K562 (cell line): ENCODE measurements around the gene CMPK1. TPM values are rescaled to one million over a fixed set of nuclear protein-coding genes. Genes with fewer than 3 reads are reported as not detected.

Experiments
- ATAC-seq: fragments of 200-7000 bp; cut with Tn5 transposase; 3 replicates; pipeline ENCODE4 v1.9.1; 2020; ENCODE audit warnings: moderate library complexity
- BruUV-seq: library from RNA; stranded (reverse); fragments of 400-500 nt; replicated peaks from 2 replicates; lab custom pipeline; 2021; lab: Mats Ljungman, UMichigan
- CTCF ChIA-PET: fragments of 300-600 bp; formaldehyde crosslinking; extraction: SDS; loops from one replicate; lab custom pipeline; 2021; ENCODE audit warnings: low intra/inter-chr PET ratio; lab: Yijun Ruan, JAX
- POLR2A ChIA-PET: fragments of 300-600, 350-650 bp; sonication (Branson Sonifier 250); formaldehyde crosslinking; extraction: SDS; loops from one replicate; lab custom pipeline; 2021; ENCODE audit warnings: antibody characterized with exemption, inconsistent platforms; lab: Yijun Ruan, JAX
- DNase-seq, 4 experiments: peaks; one replicate each; pipeline versions ENCODE4 v3.0.0 to v3.0.0-alpha.2; 2011 to 2018; ENCODE audit warnings: low spot score in 3 of 4, mixed read lengths in 3 of 4; ENCODE audit errors: extremely low read depth in 1 of 4
- FAIRE-seq: peaks from 2 replicates; lab custom pipeline; 2011; peaks lifted over from hg19 to GRCh38; lab: Jason Lieb, UNC
- H2AFZ ChIP-seq: 2 replicates; pipeline ENCODE4 v1.6.0; 2011; ENCODE audit warnings: low read depth, low read length, control low read depth, inconsistent platforms
- H3K27ac ChIP-seq: fragments of 200-600 bp; 3 replicates; pipeline ENCODE4 v1.8.0; 2011; ENCODE audit warnings: low read depth, mild to moderate bottlenecking, control low read depth, inconsistent platforms, low read length, moderate library complexity, mixed read lengths; ENCODE audit errors: extremely low read depth
- H3K27me3 ChIP-seq, 2 experiments: fragments of 300-600 bp in 1 of 2; 2 replicates in 1 of 2; 3 replicates in 1 of 2; pipeline versions ENCODE4 v1.6.0 to v1.8.0; 2011; ENCODE audit warnings: inconsistent platforms in 2 of 2, low read length in 2 of 2, mild to moderate bottlenecking in 1 of 2, mixed read lengths in 1 of 2, moderate library complexity in 1 of 2; ENCODE audit not compliant: control insufficient read depth in 2 of 2, insufficient read depth in 2 of 2
- H3K36me3 ChIP-seq: fragments of 300-600 bp; 3 replicates; pipeline ENCODE4 v1.8.0; 2011; ENCODE audit warnings: mild to moderate bottlenecking, low read length, inconsistent platforms; ENCODE audit not compliant: control insufficient read depth, insufficient read depth
- H3K4me1 ChIP-seq, 2 experiments: fragments of 200-600 bp in 1 of 2; replicated peaks in 1 of 2; 2 replicates in 1 of 2; 3 replicates in 1 of 2; pipeline versions ENCODE4 v1.5.1 to v1.8.0; 2011; ENCODE audit warnings: inconsistent platforms in 2 of 2, low read length in 2 of 2, mild to moderate bottlenecking in 1 of 2, mixed read lengths in 1 of 2, moderate library complexity in 1 of 2; ENCODE audit not compliant: control insufficient read depth in 2 of 2, insufficient read depth in 2 of 2
- H3K4me2 ChIP-seq: 2 replicates; pipeline ENCODE4 v1.6.1; 2011; ENCODE audit warnings: low read length, control low read depth, inconsistent platforms, mixed read lengths; ENCODE audit not compliant: insufficient read depth
- H3K4me3 ChIP-seq: fragments of 200-600 bp; sonication (generic), shearing (Covaris generic); 2 replicates; pipeline ENCODE4 v1.5.1; 2016; ENCODE audit warnings: control low read depth, inconsistent platforms
- H3K79me2 ChIP-seq: fragments of 200-600 bp; 3 replicates; pipeline ENCODE4 v1.8.0; 2011; ENCODE audit warnings: low read length, inconsistent platforms; ENCODE audit not compliant: control insufficient read depth, insufficient read depth
- H3K9ac ChIP-seq, 2 experiments: 2 replicates each; pipeline versions ENCODE4 v1.6.0 to v1.6.1; 2011; ENCODE audit warnings: low read depth in 2 of 2, low read length in 2 of 2, control low read depth in 1 of 2, inconsistent platforms in 1 of 2, mild to moderate bottlenecking in 1 of 2, mixed read lengths in 1 of 2; ENCODE audit not compliant: insufficient read depth in 1 of 2
- H3K9me1 ChIP-seq: one replicate; pipeline ENCODE4 v1.6.0; 2011; ENCODE audit warnings: inconsistent platforms, mild to moderate bottlenecking, low read length, moderate library complexity; ENCODE audit not compliant: control insufficient read depth, insufficient read depth
- H3K9me3 ChIP-seq: replicated peaks from 2 replicates; pipeline ENCODE4 v1.5.1; 2011; ENCODE audit warnings: low read depth, low read length, inconsistent platforms; ENCODE audit not compliant: control insufficient read depth, insufficient read depth
- H4K20me1 ChIP-seq: replicated peaks from 2 replicates; pipeline ENCODE4 v1.6.1; 2011; ENCODE audit warnings: low read length, inconsistent platforms, mixed read lengths; ENCODE audit not compliant: control insufficient read depth, insufficient read depth
- CBFA2T3 ChIP-seq: fragments of 450-650 bp; IDR thresholded peaks from 2 replicates; pipeline ENCODE4 v1.6.1; 2017
- CCNT2 ChIP-seq: IDR thresholded peaks from 2 replicates; pipeline ENCODE4 v1.6.1; 2011; ENCODE audit warnings: borderline replicate concordance, low read depth, mild to moderate bottlenecking, moderate library complexity, mixed read lengths, low read length; ENCODE audit not compliant: insufficient read length; ENCODE audit errors: extremely low read depth
- CEBPG ChIP-seq, 3 experiments: fragments of 200-800 bp in 1 of 3; sonication (Bioruptor generic) in 1 of 3; sonication (generic) in 1 of 3; formaldehyde crosslinking in 1 of 3; IDR thresholded peaks in 2 of 3; conservative IDR thresholded peaks in 1 of 3; 2 replicates each; pipeline versions ENCODE4 v1.6.1 to v1.8.0; 2016 to 2022; ENCODE audit warnings: missing compliant biosample characterization in 2 of 3, missing genetic modification characterization in 2 of 3, mild to moderate bottlenecking in 1 of 3, missing genetic modification reagents in 1 of 3
- DPF2 ChIP-seq: fragments of 450-650 bp; IDR thresholded peaks from 2 replicates; pipeline ENCODE4 v1.6.1; 2016
- FOS ChIP-seq: IDR thresholded peaks from 3 replicates; pipeline ENCODE4 v1.6.1; 2011; ENCODE audit not compliant: insufficient read length; ENCODE audit errors: extremely low read depth
- HMGN3 ChIP-seq: IDR thresholded peaks from 2 replicates; pipeline ENCODE4 v1.6.1; 2011; ENCODE audit warnings: borderline replicate concordance, low read depth, mild to moderate bottlenecking, mixed read lengths, low read length; ENCODE audit not compliant: insufficient read length; ENCODE audit errors: extremely low read depth
- JUN ChIP-seq, 2 experiments: sonication (generic) in 1 of 2; formaldehyde crosslinking in 1 of 2; IDR thresholded peaks; 2 replicates each; pipeline versions ENCODE4 v1.6.1 to v1.8.0; 2012 to 2022; ENCODE audit warnings: borderline replicate concordance in 2 of 2, mild to moderate bottlenecking in 2 of 2, improper control_type of control experiment in 1 of 2, low read depth in 1 of 2, low read length in 1 of 2, missing genetic modification reagents in 1 of 2
- PRPF4 ChIP-seq: fragments of 200-400 bp; formaldehyde crosslinking; IDR thresholded peaks from one replicate; pipeline ENCODE4 v1.6.1; 2017; ENCODE audit warnings: low read length, low read depth, mild to moderate bottlenecking; ENCODE audit not compliant: insufficient read depth, poor library complexity, severe bottlenecking
- RCOR1 ChIP-seq, 2 experiments: IDR thresholded peaks; 2 replicates each; pipeline ENCODE4 v1.6.1; 2012; ENCODE audit warnings: low read depth in 2 of 2, low read length in 2 of 2, borderline replicate concordance in 1 of 2, improper control_type of control experiment in 1 of 2
- SMARCA4 ChIP-seq: fragments of 450-650 bp; IDR thresholded peaks from 2 replicates; pipeline ENCODE4 v1.6.1; 2016
- SMARCE1 ChIP-seq: fragments of 450-650 bp; IDR thresholded peaks from 2 replicates; pipeline ENCODE4 v1.7.1; 2016; ENCODE audit warnings: mild to moderate bottlenecking
- STAT5A ChIP-seq: IDR thresholded peaks from 2 replicates; pipeline ENCODE4 v1.6.1; 2012; ENCODE audit warnings: low read length, inconsistent platforms, borderline replicate concordance
- TAL1 ChIP-seq: fragments of 450-650 bp; IDR thresholded peaks from 2 replicates; pipeline ENCODE4 v1.6.1; 2016; ENCODE audit warnings: mild to moderate bottlenecking
- TBL1XR1 ChIP-seq, 2 experiments: IDR thresholded peaks; 2 replicates each; pipeline ENCODE4 v1.6.1; 2012; ENCODE audit warnings: improper control_type of control experiment in 2 of 2, low read length in 2 of 2, mild to moderate bottlenecking in 1 of 2
- TRIM24 ChIP-seq, 2 experiments: fragments of 450-650 bp; IDR thresholded peaks; 2 replicates each; pipeline ENCODE4 v1.6.1; 2016
- ZNF12 ChIP-seq: sonication (generic); formaldehyde crosslinking; IDR thresholded peaks from 2 replicates; pipeline ENCODE4 v1.4.0; 2020; ENCODE audit warnings: mild to moderate bottlenecking, missing genetic modification reagents
- ZNF766 ChIP-seq: fragments of 200-800 bp; sonication (Bioruptor generic); conservative IDR thresholded peaks from 2 replicates; pipeline ENCODE4 v1.6.1; 2016; ENCODE audit warnings: missing genetic modification characterization, missing compliant biosample characterization
- WGBS: fragments of 100-300 bp; shearing (Covaris generic); methylation state at CpG from one replicate; pipeline ENCODE4 v1.1.6; 2016; ENCODE audit warnings: low coverage, mixed read lengths; ENCODE audit not compliant: insufficient coverage; ENCODE audit errors: missing lambda C conversion rate; 5-methylcytosine and 5-hydroxymethylcytosine counted together
- in situ Hi-C: fragments of 300-500 bp; cut with MboI; formaldehyde crosslinking; loops from 4 replicates; pipeline ENCODE4 v1.15.0; 2018; ENCODE audit warnings: inconsistent platforms, mixed read lengths
- intact Hi-C: fragments of 100-400 bp; cut with micrococcal nuclease; formaldehyde crosslinking; loops from 2 replicates; pipeline ENCODE4 v1.14.2; 2022
- polyA plus RNA-seq, 8 experiments: library from polyadenylated mRNA; depleted of rRNA in 4 of 8; stranded (reverse) in 5 of 8; unstranded in 3 of 8; fragments of >200 nt; fragmentation: Nextera tagmentation in 2 of 8; fragmentation: Illumina TruSeq in 1 of 8; extraction: Ambion mirVana in 2 of 8; extraction: Trizol in 1 of 8; gene quantifications; 2 replicates each; pipeline versions ENCODE4 v1.2.1 to v1.2.3, GENCODE V29; 2011 to 2014; ENCODE audit warnings: inconsistent platforms in 1 of 8, missing spikeins in 1 of 8
- total RNA-seq, 7 experiments: library from RNA; depleted of rRNA in 6 of 7; stranded (reverse); fragments of >200 nt in 6 of 7; fragmentation: Illumina TruSeq in 2 of 7; extraction: Trizol in 2 of 7; gene quantifications; 2 replicates each; pipeline versions ENCODE4 v1.2.1 to v1.2.3, GENCODE V29; 2011 to 2021; ENCODE audit warnings: low replicate concordance in 1 of 7
- TF ChIP-seq, protein P1 (sequence below): fragments of 450-650 bp; IDR thresholded peaks from 2 replicates; pipeline ENCODE4 v1.6.1; 2018; ENCODE audit not compliant: partially characterized antibody

The CMPK1 gene
- total and polyA plus RNA-seq, 9 of the 15 experiments (the other 6 are each of a cell fraction or from before 2014, with no cell fraction given), result 54.5 to 197 (median 116) TPM

DNA sequence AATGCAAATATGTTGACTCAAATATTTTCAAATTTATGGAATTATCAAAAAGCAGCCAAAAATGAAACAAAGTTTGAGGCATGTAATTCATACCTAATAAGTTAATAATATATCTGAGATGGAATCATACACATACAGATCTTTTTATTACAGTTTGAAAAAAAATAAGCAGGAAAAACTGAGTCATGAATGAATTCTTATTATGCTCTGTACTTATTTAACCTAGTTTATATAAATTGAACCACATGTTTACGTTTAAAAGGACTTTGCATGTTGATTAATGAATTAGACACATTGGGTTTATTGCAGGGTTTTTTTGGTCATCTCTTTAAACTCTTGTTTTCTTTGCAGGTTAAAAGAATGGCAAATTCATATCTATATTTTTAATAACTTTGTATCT lies 40.9 kb downstream of the CMPK1 start (continued):
- TF ChIP-seq HMGN3, result no peak
- TF ChIP-seq, all 486 proteins: peak for 1

DNA sequence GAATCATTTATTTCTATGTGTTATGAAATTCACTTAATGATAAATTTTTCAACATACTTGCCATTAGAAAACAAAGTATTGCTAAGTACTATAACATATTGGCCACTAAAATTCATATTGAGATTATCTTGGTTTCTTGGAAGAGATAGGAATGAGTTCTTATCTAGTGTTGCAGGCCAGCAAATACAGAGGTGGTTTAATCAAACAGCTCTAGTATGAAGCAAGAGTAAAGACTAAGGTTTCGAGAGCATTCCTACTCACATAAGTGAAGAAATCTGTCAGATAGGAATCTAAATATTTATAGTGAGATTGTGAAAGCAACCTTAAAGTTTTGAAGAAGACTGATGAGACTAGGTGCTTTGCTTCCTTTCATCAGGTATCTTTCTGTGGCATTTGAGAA lies 44.6 kb downstream of the CMPK1 start:
- H3K4me2 ChIP-seq, result no peak overlapping the region
- TF ChIP-seq JUN (IDR thresholded peaks at IDR 0.05; ENCODE audit: borderline replicate concordance, low read depth, low read length), result no peak
- no peak for TF ChIP-seq JUN (CRISPR knock-in tag; IDR thresholded peaks at IDR 0.05; ENCODE audit: borderline replicate concordance)
- peak; percentile 57 for TF ChIP-seq TAL1
- 0 out of 2 replicates have a peak, but pooled peaks have one; percentile 27 for TF ChIP-seq ZNF766
- no peak for TF ChIP-seq ZNF12 (CRISPR knock-in tag)
- TF ChIP-seq STAT5A, result peak; percentile 33; the same call in 1 of the 2 replicates
- peak; percentile 24; the same call in 1 of the 2 replicates for TF ChIP-seq SMARCE1
- no peak for TF ChIP-seq PRPF4
- 0 out of 4 replicates have a peak, but pooled peaks of 1 of the 2 experiments have one; percentile 19 for TF ChIP-seq TBL1XR1 (IDR thresholded peaks at IDR 0.05; ENCODE audit: low read length in 2 of 2)
- TF ChIP-seq CCNT2, result peak; percentile 62
- peak; percentile 49; the same call in 1 of the 2 replicates for TF ChIP-seq CBFA2T3
- TF ChIP-seq DPF2, result peak; percentile 76
- TF ChIP-seq CEBPG (CRISPR knock-in tag; IDR thresholded peaks at IDR 0.05), result no peak
- TF ChIP-seq CEBPG (tag; conservative IDR thresholded peaks at IDR 0.05 in 1 of 2, IDR thresholded peaks at IDR 0.05 in 1 of 2), result peak; percentile 70 to 77; a peak in 3 of 4 replicates
- peak; percentile 54 for TF ChIP-seq SMARCA4
- TF ChIP-seq TRIM24 (IDR thresholded peaks at IDR 0.05), result no peak
- TF ChIP-seq FOS, result no peak
- TF ChIP-seq, protein P1, sequence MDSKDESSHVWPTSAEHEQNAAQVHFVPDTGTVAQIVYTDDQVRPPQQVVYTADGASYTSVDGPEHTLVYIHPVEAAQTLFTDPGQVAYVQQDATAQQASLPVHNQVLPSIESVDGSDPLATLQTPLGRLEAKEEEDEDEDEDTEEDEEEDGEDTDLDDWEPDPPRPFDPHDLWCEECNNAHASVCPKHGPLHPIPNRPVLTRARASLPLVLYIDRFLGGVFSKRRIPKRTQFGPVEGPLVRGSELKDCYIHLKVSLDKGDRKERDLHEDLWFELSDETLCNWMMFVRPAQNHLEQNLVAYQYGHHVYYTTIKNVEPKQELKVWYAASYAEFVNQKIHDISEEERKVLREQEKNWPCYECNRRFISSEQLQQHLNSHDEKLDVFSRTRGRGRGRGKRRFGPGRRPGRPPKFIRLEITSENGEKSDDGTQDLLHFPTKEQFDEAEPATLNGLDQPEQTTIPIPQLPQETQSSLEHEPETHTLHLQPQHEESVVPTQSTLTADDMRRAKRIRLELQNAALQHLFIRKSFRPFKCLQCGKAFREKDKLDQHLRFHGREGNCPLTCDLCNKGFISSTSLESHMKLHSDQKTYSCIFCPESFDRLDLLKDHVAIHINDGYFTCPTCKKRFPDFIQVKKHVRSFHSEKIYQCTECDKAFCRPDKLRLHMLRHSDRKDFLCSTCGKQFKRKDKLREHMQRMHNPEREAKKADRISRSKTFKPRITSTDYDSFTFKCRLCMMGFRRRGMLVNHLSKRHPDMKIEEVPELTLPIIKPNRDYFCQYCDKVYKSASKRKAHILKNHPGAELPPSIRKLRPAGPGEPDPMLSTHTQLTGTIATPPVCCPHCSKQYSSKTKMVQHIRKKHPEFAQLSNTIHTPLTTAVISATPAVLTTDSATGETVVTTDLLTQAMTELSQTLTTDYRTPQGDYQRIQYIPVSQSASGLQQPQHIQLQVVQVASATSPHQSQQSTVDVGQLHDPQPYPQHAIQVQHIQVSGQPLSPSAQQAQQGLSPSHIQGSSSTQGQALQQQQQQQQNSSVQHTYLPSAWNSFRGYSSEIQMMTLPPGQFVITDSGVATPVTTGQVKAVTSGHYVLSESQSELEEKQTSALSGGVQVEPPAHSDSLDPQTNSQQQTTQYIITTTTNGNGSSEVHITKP, result no peak
- peak in 1 of 2 experiments; percentile 51; a peak in 1 of 4 replicates for TF ChIP-seq RCOR1 (IDR thresholded peaks at IDR 0.05; ENCODE audit: borderline replicate concordance in 1 of 2, low read depth in 2 of 2, low read length in 2 of 2)

More for the DNA sequence above, 44.6 kb downstream of the CMPK1 start:
- no peak overlapping the region for H3K27ac ChIP-seq
- in situ Hi-C loops, result no loop called here
- BruUV-seq, result TSS peak; percentile 31
- no peaks in the 10 kb centered on the region for H3K27me3 ChIP-seq
- H4K20me1 ChIP-seq, result no peaks in the 10 kb centered on the region
- no peak overlapping the region for H2AFZ ChIP-seq
- no peaks in the 10 kb centered on the region; the same call in 2 of the 3 replicates for H3K79me2 ChIP-seq
- H3K9ac ChIP-seq, result no peak overlapping the region
- ATAC-seq, result no peak
- FAIRE-seq, result no peak
- ChIA-PET CTCF (no interaction called here), POLR2A (interaction anchor here (1.6 to 1.7 kb wide), 2 partner anchors 11 to 44 kb away, joined by 4 read pairs; no protein-coding TSS in a partner anchor)
- intact Hi-C loops, result no loop called here
- DNase-seq, result no peak
- 21% methylated on average over 1 of the region's 1 CpG for WGBS
- H3K4me3 ChIP-seq, result no peak overlapping the region
- no peaks in the 10 kb centered on the region for H3K9me3 ChIP-seq
- no peaks in the 10 kb centered on the region for H3K9me1 ChIP-seq
- H3K36me3 ChIP-seq, result peaks cover 80% of the 10 kb centered on the region
- peaks cover 0 to 32% of the 10 kb centered on the region in 2 experiments; a peak in 4 of 5 replicates for H3K4me1 ChIP-seq
